Adipose tissue (tissue), 3 donors: ENCODE results near the gene MT1A. TPM values are rescaled to one million over a fixed set of nuclear protein-coding genes. Genes with fewer than 3 reads are reported as not detected.

Experiments
- H3K27ac ChIP-seq: one replicate; pipeline ENCODE4 v1.5.1; 2013; ENCODE audit warnings: low read depth, low read length
- WGBS, 3 donors: extraction: QIAGEN DNeasy Blood & Tissue Kit; methylation state at CpG; one replicate each; pipeline ENCODE4 v1.1.7; 2013; 5-methylcytosine and 5-hydroxymethylcytosine counted together
- polyA plus RNA-seq, 3 donors: library from polyadenylated mRNA; stranded (reverse); fragments of 200-250 nt; gene quantifications; one replicate each; pipeline ENCODE4 v1.2.3, GENCODE V29; 2013
- donor health status: healthy with polysubstance abuse.
- donor health status: Bipolar disorder and iron deficiency.
- donor health status: healthy.

MT1A gene
- polyA plus RNA-seq, 3 donors, result 259 to 2,112 (median 1,254) TPM

DNA sequence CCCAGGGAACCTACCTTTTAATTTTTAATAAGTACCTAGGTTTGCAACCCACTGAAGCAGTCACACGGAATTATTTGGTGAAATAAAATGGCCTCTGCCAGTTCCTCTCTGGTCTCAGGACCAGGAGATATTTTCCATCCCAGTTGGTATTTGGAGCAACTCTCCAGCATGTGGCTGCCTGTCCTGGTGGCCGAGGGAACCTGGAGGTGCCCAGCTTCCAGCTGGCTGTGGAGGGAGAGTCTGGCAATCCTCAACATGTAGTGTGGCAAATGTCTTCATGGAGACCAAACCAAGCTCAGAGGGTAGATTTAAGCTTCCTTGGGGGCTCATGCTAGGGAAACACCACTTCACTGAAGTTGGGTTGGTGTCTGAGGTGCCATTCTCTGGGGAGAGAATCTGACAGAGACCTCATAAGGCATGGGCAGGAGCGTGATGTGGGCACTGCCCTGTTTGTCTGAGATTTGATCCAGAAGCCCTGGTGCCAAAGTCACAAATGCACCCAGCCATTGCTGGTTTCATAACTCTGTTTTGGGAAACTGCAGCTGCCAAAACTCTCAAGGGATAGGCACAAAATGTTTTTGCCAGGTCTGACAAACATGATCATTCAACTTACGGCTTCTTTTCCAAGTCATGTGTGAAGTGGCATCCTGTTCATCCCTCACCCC lies 46.6 kb downstream of the MT1A start:
- no peak overlapping the region for H3K27ac ChIP-seq
- WGBS, 3 donors, result 44 to 83% (median 78%) methylated on average over 4 of the region's 4 CpGs

GRCh38 chr16:56686758-56687157 lies 48.3 kb downstream of the MT1A start:
- no peak overlapping the region for H3K27ac ChIP-seq
- 95 to 97% (median 95%) methylated on average over 7 of the region's 7 CpGs for WGBS, 3 donors

GRCh38 chr16:56688762-56689161 lies 50.3 kb downstream of the MT1A start:
- 35 to 46% (median 42%) methylated on average over 1 of the region's 1 CpG for WGBS, 3 donors

GRCh38 chr16:56689171-56689570 lies 50.7 kb downstream of the MT1A start:
- no peak overlapping the region for H3K27ac ChIP-seq
- WGBS, 3 donors, result 60 to 78% (median 75%) methylated on average over 3 of the region's 3 CpGs

More at GRCh38 chr16:56688762-56689161, 50.3 kb downstream of the MT1A start:
- H3K27ac ChIP-seq, result no peak overlapping the region

Other genes with a start within 250 kb of the MT1A start
- 10 to 100 TPM; 36.6 to 47.3 (median 38.0) TPM for gene AMFR, start 213.1 kb upstream of the MT1A start, polyA plus RNA-seq
- gene NUDT21, start 187.3 kb upstream of the MT1A start, polyA plus RNA-seq, result 10 to 100 TPM; 34.2 to 40.4 (median 34.4) TPM
- gene OGFOD1, start 187.1 kb upstream of the MT1A start, polyA plus RNA-seq, result 10 to 100 TPM in 1 of 3 donors, 1 to 10 TPM in 2; 7.8 to 25.7 (median 9.2) TPM
- gene BBS2, start 118.6 kb upstream of the MT1A start, polyA plus RNA-seq, result 10 to 100 TPM; 12.8 to 38.9 (median 21.3) TPM
- not detected for gene MT4, start 73.6 kb upstream of the MT1A start, polyA plus RNA-seq
- 1 to 10 TPM in 2 of 3 donors, under 1 TPM in 1; 0.91 to 2.7 (median 1.8) TPM for gene MT3, start 49.1 kb upstream of the MT1A start, polyA plus RNA-seq
- gene MT2A, start 30.1 kb upstream of the MT1A start, polyA plus RNA-seq, result 1,000 to 10,000 TPM in 2 of 3 donors, 100 to 1,000 TPM in 1; 558 to 7,150 (median 3,647) TPM
- 1,000 to 10,000 TPM in 2 of 3 donors, 100 to 1,000 TPM in 1; 256 to 2,506 (median 1,432) TPM for gene MT1E, start 12.9 kb upstream of the MT1A start, polyA plus RNA-seq
- 1,000 to 10,000 TPM in 1 of 3 donors, 100 to 1,000 TPM in 2; 108 to 1,265 (median 551) TPM for gene MT1M, start 6.0 kb upstream of the MT1A start, polyA plus RNA-seq
- gene MT1B, start 13.2 kb downstream of the MT1A start, polyA plus RNA-seq, result 1 to 10 TPM in 1 of 3 donors, not detected in 2; 9.3 TPM
- gene MT1F, start 19.3 kb downstream of the MT1A start, polyA plus RNA-seq, result 100 to 1,000 TPM in 2 of 3 donors, 10 to 100 TPM in 1; 84.5 to 341 (median 130) TPM
- gene MT1G, start 29.4 kb downstream of the MT1A start, polyA plus RNA-seq, result 1,000 to 10,000 TPM; 1,258 to 2,088 (median 1,548) TPM
- gene MT1H, start 31.1 kb downstream of the MT1A start, polyA plus RNA-seq, result 10 to 100 TPM in 2 of 3 donors, 1 to 10 TPM in 1; 6.4 to 67.9 (median 60.5) TPM
- 1,000 to 10,000 TPM; 2,752 to 5,906 (median 2,980) TPM for gene MT1X, start 43.8 kb downstream of the MT1A start, polyA plus RNA-seq
- 10 to 100 TPM; 10.1 to 32.1 (median 19.8) TPM for gene NUP93, start 91.5 kb downstream of the MT1A start, polyA plus RNA-seq
- under 1 TPM in 2 of 3 donors, not detected in 1; 0.02 to 0.06 TPM for gene SLC12A3, start 226.5 kb downstream of the MT1A start, polyA plus RNA-seq